GM23338 (cell line): ENCODE measurements around the gene CELF2. TPM values are rescaled to one million over a fixed set of nuclear protein-coding genes. Genes with fewer than 3 reads are reported as not detected.

ENCODE experiments used
- CTCF ChIP-seq, 2 experiments: fragments of 200-600 bp in 1 of 2; sonication (generic) in 1 of 2; conservative IDR thresholded peaks; 2 replicates each; pipeline versions ENCODE4 v1.5.1 to v1.6.1; 2016 to 2017; ENCODE audit warnings: antibody characterized with exemption in 2 of 2, low read depth in 2 of 2, mild to moderate bottlenecking in 2 of 2, moderate library complexity in 1 of 2
- EZH2 ChIP-seq: fragments of 200-600 bp; sonication (generic); IDR thresholded peaks from one replicate; pipeline ENCODE4 v1.8.0; 2017; ENCODE audit warnings: antibody characterized with exemption, mild to moderate bottlenecking, low read depth; ENCODE audit not compliant: unreplicated experiment
- EZH2phosphoT487 ChIP-seq: fragments of 200-600 bp; sonication (generic); IDR thresholded peaks from one replicate; pipeline ENCODE4 v1.8.1; 2018; ENCODE audit warnings: antibody characterized with exemption; ENCODE audit not compliant: unreplicated experiment
- JUNB ChIP-seq: IDR thresholded peaks from one replicate; pipeline ENCODE4 v1.6.1; 2016; ENCODE audit warnings: antibody characterized with exemption; ENCODE audit not compliant: unreplicated experiment
- NANOG ChIP-seq: IDR thresholded peaks from 2 replicates; pipeline ENCODE4 v1.6.1; 2016; ENCODE audit warnings: antibody characterized with exemption, borderline replicate concordance
- ZNF462 ChIP-seq: fragments of 250-450 bp; sonication (Bioruptor Pico); IDR thresholded peaks from 2 replicates; pipeline ENCODE4 v1.5.0; 2020; ENCODE audit warnings: mild to moderate bottlenecking, moderate library complexity
- polyA plus RNA-seq: library from polyadenylated mRNA; unstranded; fragments of >200 nt; fragmentation: Nextera tagmentation; extraction: Ambion mirVana; gene quantifications from 2 replicates; pipeline ENCODE4 v1.2.1, GENCODE V29; 2016
- total RNA-seq: library from RNA; depleted of rRNA; stranded (reverse); fragments of >200 nt; shearing (Covaris generic); gene quantifications from 2 replicates; pipeline ENCODE4 v1.2.3, GENCODE V29; 2014
- TF ChIP-seq, protein P1 (sequence below): IDR thresholded peaks from 2 replicates; pipeline ENCODE4 v1.6.1; 2016; ENCODE audit warnings: antibody characterized with exemption

CELF2 gene
- total and polyA plus RNA-seq, 2 experiments from 2014 or later, result 18.1 to 22.5 TPM

DNA sequence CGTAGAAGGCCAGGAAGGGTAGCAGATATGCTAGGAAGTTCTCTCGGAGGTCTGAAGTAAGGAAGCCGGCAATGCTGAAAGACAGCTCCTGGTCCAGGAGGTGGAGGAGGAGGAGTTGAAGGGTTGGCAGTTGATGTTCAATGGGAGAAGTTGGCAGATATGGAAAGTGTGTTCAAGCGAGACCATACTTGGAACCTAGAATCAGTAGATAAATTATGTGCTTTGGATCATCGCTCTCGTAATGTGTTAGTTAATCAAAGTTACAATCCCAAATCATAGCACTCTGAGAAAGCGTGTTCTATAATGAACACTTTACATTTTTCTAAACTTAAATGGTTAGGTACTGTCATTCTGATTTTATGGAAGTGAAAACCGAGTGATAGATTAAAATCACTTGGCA lies 152.9 kb downstream of the CELF2 start (continued):
- TF ChIP-seq ZNF462 (CRISPR knock-in tag) (no peak), JUNB (no peak), CTCF (conservative IDR thresholded peaks at IDR 0.05; ENCODE audit: low read depth in 2 of 2) (no peak), NANOG (no peak), EZH2phosphoT487 (no peak), EZH2 (no peak)
- TF ChIP-seq, protein P1, sequence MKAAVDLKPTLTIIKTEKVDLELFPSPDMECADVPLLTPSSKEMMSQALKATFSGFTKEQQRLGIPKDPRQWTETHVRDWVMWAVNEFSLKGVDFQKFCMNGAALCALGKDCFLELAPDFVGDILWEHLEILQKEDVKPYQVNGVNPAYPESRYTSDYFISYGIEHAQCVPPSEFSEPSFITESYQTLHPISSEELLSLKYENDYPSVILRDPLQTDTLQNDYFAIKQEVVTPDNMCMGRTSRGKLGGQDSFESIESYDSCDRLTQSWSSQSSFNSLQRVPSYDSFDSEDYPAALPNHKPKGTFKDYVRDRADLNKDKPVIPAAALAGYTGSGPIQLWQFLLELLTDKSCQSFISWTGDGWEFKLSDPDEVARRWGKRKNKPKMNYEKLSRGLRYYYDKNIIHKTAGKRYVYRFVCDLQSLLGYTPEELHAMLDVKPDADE, result no peak
